GM12878 (cell line): ENCODE results near the gene NRG4. TPM values are rescaled to one million over a fixed set of nuclear protein-coding genes. Genes with fewer than 3 reads are reported as not detected.
A peak's percentile ranks its signal among the peaks of the same experiment; 100 is the strongest.

ENCODE experiments used
- BCL11A ChIP-seq: IDR thresholded peaks from 2 replicates; pipeline ENCODE4 v1.6.1; 2011; ENCODE audit warnings: low read depth, low read length
- BCL3 ChIP-seq: IDR thresholded peaks from 2 replicates; pipeline ENCODE4 v1.6.1; 2011; ENCODE audit warnings: borderline replicate concordance, low read depth, mild to moderate bottlenecking, moderate library complexity, low read length; ENCODE audit not compliant: insufficient read depth, poor library complexity, severe bottlenecking
- BHLHE40 ChIP-seq, 2 experiments: fragments of 450-650 bp in 1 of 2; IDR thresholded peaks; 2 replicates each; pipeline ENCODE4 v1.6.1; 2011 to 2017; ENCODE audit warnings: low read depth in 2 of 2, borderline replicate concordance in 1 of 2, improper control_type of control experiment in 1 of 2, low read length in 1 of 2, mild to moderate bottlenecking in 1 of 2
- CREB1 ChIP-seq: IDR thresholded peaks from 2 replicates; pipeline ENCODE4 v1.6.1; 2012; ENCODE audit warnings: low read depth, mild to moderate bottlenecking, inconsistent platforms
- CREM ChIP-seq: IDR thresholded peaks from 2 replicates; pipeline ENCODE4 v1.6.1; 2014; ENCODE audit warnings: antibody characterized with exemption, low read depth
- CUX1 ChIP-seq: IDR thresholded peaks from 2 replicates; pipeline ENCODE4 v1.6.1; 2012; ENCODE audit warnings: improper control_type of control experiment, low read depth, low read length; ENCODE audit not compliant: insufficient replicate concordance
- EED ChIP-seq: sonication (generic); IDR thresholded peaks from 2 replicates; pipeline ENCODE4 v1.6.1; 2016; ENCODE audit warnings: antibody characterized with exemption, low read depth
- ELK1 ChIP-seq: IDR thresholded peaks from 2 replicates; pipeline ENCODE4 v1.6.1; 2012; ENCODE audit warnings: low read depth, low read length, improper control_type of control experiment
- HCFC1 ChIP-seq: fragments of 150-350 bp; IDR thresholded peaks from 2 replicates; pipeline ENCODE4 v1.6.1; 2014; ENCODE audit warnings: low read length
- HDAC6 ChIP-seq: fragments of 200-600 bp; sonication (generic); IDR thresholded peaks from one replicate; pipeline ENCODE4 v1.8.0; 2017; ENCODE audit warnings: antibody characterized with exemption; ENCODE audit not compliant: unreplicated experiment
- NBN ChIP-seq: fragments of 450-650 bp; IDR thresholded peaks from 2 replicates; pipeline ENCODE4 v1.6.1; 2016
- NFIC ChIP-seq: IDR thresholded peaks from 2 replicates; pipeline ENCODE4 v1.6.1; 2012; ENCODE audit warnings: low read depth, mild to moderate bottlenecking, inconsistent platforms, low read length, moderate library complexity
- NFYB ChIP-seq: IDR thresholded peaks from 2 replicates; pipeline ENCODE4 v1.6.1; 2011; ENCODE audit warnings: low read depth, mild to moderate bottlenecking, low read length, improper control_type of control experiment, moderate library complexity; ENCODE audit not compliant: insufficient read depth
- RUNX3 ChIP-seq: IDR thresholded peaks from 2 replicates; pipeline ENCODE4 v1.6.1; 2012; ENCODE audit warnings: low read length, inconsistent platforms
- SIN3A ChIP-seq: IDR thresholded peaks from 2 replicates; pipeline ENCODE4 v1.6.1; 2012; ENCODE audit warnings: low read depth, low read length, improper control_type of control experiment
- SMC3 ChIP-seq: IDR thresholded peaks from 2 replicates; pipeline ENCODE4 v1.6.1; 2011; ENCODE audit warnings: low read length, improper control_type of control experiment, borderline replicate concordance
- SRF ChIP-seq, 2 experiments: IDR thresholded peaks; 2 replicates each; pipeline ENCODE4 v1.6.1; 2011; ENCODE audit warnings: low read depth in 2 of 2, low read length in 2 of 2, mild to moderate bottlenecking in 1 of 2, moderate library complexity in 1 of 2
- USF2 ChIP-seq: IDR thresholded peaks from 2 replicates; pipeline ENCODE4 v1.6.1; 2011; ENCODE audit warnings: low read depth, low read length, improper control_type of control experiment, borderline replicate concordance
- polyA plus RNA-seq, 11 experiments: library from polyadenylated mRNA; depleted of rRNA in 4 of 11; unstranded in 6 of 11; stranded (reverse) in 5 of 11; fragments of >200 nt; fragmentation: Nextera tagmentation in 4 of 11; fragmentation: Illumina TruSeq in 1 of 11; extraction: Ambion mirVana in 4 of 11; extraction: Trizol in 1 of 11; gene quantifications; 1 replicate in 1 of 11; 2 replicates in 10 of 11; pipeline versions ENCODE4 v1.2.1 to v1.2.3, GENCODE V29; 2011 to 2016; ENCODE audit warnings: inconsistent platforms in 2 of 11, missing spikeins in 2 of 11, low read depth in 1 of 11
- total RNA-seq, 4 experiments: library from RNA; depleted of rRNA in 3 of 4; stranded (reverse); fragments of >200 nt in 3 of 4; fragmentation: Illumina TruSeq in 1 of 4; extraction: Trizol in 1 of 4; gene quantifications; 2 replicates each; pipeline versions ENCODE4 v1.2.1 to v1.2.3, GENCODE V29; 2013 to 2021
- TF ChIP-seq, protein P1 (sequence below): IDR thresholded peaks from 2 replicates; pipeline ENCODE4 v1.6.1; 2012; ENCODE audit warnings: mild to moderate bottlenecking, low read depth, low read length

Gene NRG4
- total and polyA plus RNA-seq, 10 of the 15 experiments (the other 5 are each of a cell fraction or from before 2014, with no cell fraction given) = 0.76 to 8.3 (median 5.5) TPM

DNA sequence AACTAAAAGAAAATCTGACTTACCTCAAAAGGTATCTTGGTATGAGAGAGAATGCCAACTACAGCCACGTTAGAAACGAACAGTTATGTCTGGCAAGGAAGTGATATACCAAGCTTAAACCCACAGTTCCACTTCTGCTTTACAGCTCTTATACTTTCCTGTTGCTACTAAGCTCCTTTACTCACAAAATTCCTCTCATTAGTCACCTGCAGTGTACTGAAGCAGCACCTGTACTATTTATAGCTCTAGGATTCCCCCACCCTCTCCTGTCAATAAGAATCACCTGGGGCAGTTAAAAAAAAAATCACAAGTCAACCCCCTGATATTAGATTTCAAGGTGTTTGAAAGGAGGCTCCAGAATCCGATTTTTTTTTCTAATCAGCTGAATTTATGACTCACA is 44.7 kb upstream of the NRG4 start (continued):
- TF ChIP-seq CUX1 (no peak), NFIC (peak; percentile 71), BCL11A (peak; percentile 61; the same call in 1 of the 2 replicates), SRF (IDR thresholded peaks at IDR 0.05; ENCODE audit: low read depth in 2 of 2, low read length in 2 of 2) (0 out of 4 replicates have a peak, but pooled peaks of 1 of the 2 experiments have one; percentile 17), CREB1 (no peak), USF2 (no peak), SIN3A (no peak), NBN (peak; percentile 72; the same call in 1 of the 2 replicates), ELK1 (no peak), HCFC1 (no peak), CREM (no peak), BHLHE40 (IDR thresholded peaks at IDR 0.05; ENCODE audit: borderline replicate concordance in 1 of 2, low read depth in 2 of 2, low read length in 1 of 2) (peak; percentile 69 to 83; a peak in 3 of 4 replicates), BCL3 (no peak), NFYB (no peak), SMC3 (no peak), HDAC6 (no peak), EED (peak; percentile 71; the same call in 1 of the 2 replicates), RUNX3 (peak; percentile 82)
- TF ChIP-seq, protein P1, sequence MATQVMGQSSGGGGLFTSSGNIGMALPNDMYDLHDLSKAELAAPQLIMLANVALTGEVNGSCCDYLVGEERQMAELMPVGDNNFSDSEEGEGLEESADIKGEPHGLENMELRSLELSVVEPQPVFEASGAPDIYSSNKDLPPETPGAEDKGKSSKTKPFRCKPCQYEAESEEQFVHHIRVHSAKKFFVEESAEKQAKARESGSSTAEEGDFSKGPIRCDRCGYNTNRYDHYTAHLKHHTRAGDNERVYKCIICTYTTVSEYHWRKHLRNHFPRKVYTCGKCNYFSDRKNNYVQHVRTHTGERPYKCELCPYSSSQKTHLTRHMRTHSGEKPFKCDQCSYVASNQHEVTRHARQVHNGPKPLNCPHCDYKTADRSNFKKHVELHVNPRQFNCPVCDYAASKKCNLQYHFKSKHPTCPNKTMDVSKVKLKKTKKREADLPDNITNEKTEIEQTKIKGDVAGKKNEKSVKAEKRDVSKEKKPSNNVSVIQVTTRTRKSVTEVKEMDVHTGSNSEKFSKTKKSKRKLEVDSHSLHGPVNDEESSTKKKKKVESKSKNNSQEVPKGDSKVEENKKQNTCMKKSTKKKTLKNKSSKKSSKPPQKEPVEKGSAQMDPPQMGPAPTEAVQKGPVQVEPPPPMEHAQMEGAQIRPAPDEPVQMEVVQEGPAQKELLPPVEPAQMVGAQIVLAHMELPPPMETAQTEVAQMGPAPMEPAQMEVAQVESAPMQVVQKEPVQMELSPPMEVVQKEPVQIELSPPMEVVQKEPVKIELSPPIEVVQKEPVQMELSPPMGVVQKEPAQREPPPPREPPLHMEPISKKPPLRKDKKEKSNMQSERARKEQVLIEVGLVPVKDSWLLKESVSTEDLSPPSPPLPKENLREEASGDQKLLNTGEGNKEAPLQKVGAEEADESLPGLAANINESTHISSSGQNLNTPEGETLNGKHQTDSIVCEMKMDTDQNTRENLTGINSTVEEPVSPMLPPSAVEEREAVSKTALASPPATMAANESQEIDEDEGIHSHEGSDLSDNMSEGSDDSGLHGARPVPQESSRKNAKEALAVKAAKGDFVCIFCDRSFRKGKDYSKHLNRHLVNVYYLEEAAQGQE = no peak
